K562 (cell line): ENCODE measurements around the gene SOST. TPM values are rescaled to one million over a fixed set of nuclear protein-coding genes. Genes with fewer than 3 reads are reported as not detected.

Source experiments
- ATAC-seq: fragments of 200-7000 bp; cut with Tn5 transposase; 3 replicates; pipeline ENCODE4 v1.9.1; 2020; ENCODE audit warnings: moderate library complexity
- BruUV-seq: library from RNA; stranded (reverse); fragments of 400-500 nt; replicated peaks from 2 replicates; lab custom pipeline; 2021; lab: Mats Ljungman, UMichigan
- CTCF ChIA-PET: fragments of 300-600 bp; formaldehyde crosslinking; extraction: SDS; loops from one replicate; lab custom pipeline; 2021; ENCODE audit warnings: low intra/inter-chr PET ratio; lab: Yijun Ruan, JAX
- POLR2A ChIA-PET: fragments of 300-600, 350-650 bp; sonication (Branson Sonifier 250); formaldehyde crosslinking; extraction: SDS; loops from one replicate; lab custom pipeline; 2021; ENCODE audit warnings: antibody characterized with exemption, inconsistent platforms; lab: Yijun Ruan, JAX
- DNase-seq, 4 experiments: peaks; one replicate each; pipeline versions ENCODE4 v3.0.0 to v3.0.0-alpha.2; 2011 to 2018; ENCODE audit warnings: low spot score in 3 of 4, mixed read lengths in 3 of 4; ENCODE audit errors: extremely low read depth in 1 of 4
- FAIRE-seq: peaks from 2 replicates; lab custom pipeline; 2011; peaks lifted over from hg19 to GRCh38; lab: Jason Lieb, UNC
- H2AFZ ChIP-seq: 2 replicates; pipeline ENCODE4 v1.6.0; 2011; ENCODE audit warnings: low read depth, low read length, control low read depth, inconsistent platforms
- H3K27ac ChIP-seq: fragments of 200-600 bp; 3 replicates; pipeline ENCODE4 v1.8.0; 2011; ENCODE audit warnings: low read depth, mild to moderate bottlenecking, control low read depth, inconsistent platforms, low read length, moderate library complexity, mixed read lengths; ENCODE audit errors: extremely low read depth
- H3K27me3 ChIP-seq, 2 experiments: fragments of 300-600 bp in 1 of 2; 2 replicates in 1 of 2; 3 replicates in 1 of 2; pipeline versions ENCODE4 v1.6.0 to v1.8.0; 2011; ENCODE audit warnings: inconsistent platforms in 2 of 2, low read length in 2 of 2, mild to moderate bottlenecking in 1 of 2, mixed read lengths in 1 of 2, moderate library complexity in 1 of 2; ENCODE audit not compliant: control insufficient read depth in 2 of 2, insufficient read depth in 2 of 2
- H3K36me3 ChIP-seq: fragments of 300-600 bp; 3 replicates; pipeline ENCODE4 v1.8.0; 2011; ENCODE audit warnings: mild to moderate bottlenecking, low read length, inconsistent platforms; ENCODE audit not compliant: control insufficient read depth, insufficient read depth
- H3K4me1 ChIP-seq, 2 experiments: fragments of 200-600 bp in 1 of 2; replicated peaks in 1 of 2; 2 replicates in 1 of 2; 3 replicates in 1 of 2; pipeline versions ENCODE4 v1.5.1 to v1.8.0; 2011; ENCODE audit warnings: inconsistent platforms in 2 of 2, low read length in 2 of 2, mild to moderate bottlenecking in 1 of 2, mixed read lengths in 1 of 2, moderate library complexity in 1 of 2; ENCODE audit not compliant: control insufficient read depth in 2 of 2, insufficient read depth in 2 of 2
- H3K4me2 ChIP-seq: 2 replicates; pipeline ENCODE4 v1.6.1; 2011; ENCODE audit warnings: low read length, control low read depth, inconsistent platforms, mixed read lengths; ENCODE audit not compliant: insufficient read depth
- H3K4me3 ChIP-seq: fragments of 200-600 bp; sonication (generic), shearing (Covaris generic); 2 replicates; pipeline ENCODE4 v1.5.1; 2016; ENCODE audit warnings: control low read depth, inconsistent platforms
- H3K79me2 ChIP-seq: fragments of 200-600 bp; 3 replicates; pipeline ENCODE4 v1.8.0; 2011; ENCODE audit warnings: low read length, inconsistent platforms; ENCODE audit not compliant: control insufficient read depth, insufficient read depth
- H3K9ac ChIP-seq, 2 experiments: 2 replicates each; pipeline versions ENCODE4 v1.6.0 to v1.6.1; 2011; ENCODE audit warnings: low read depth in 2 of 2, low read length in 2 of 2, control low read depth in 1 of 2, inconsistent platforms in 1 of 2, mild to moderate bottlenecking in 1 of 2, mixed read lengths in 1 of 2; ENCODE audit not compliant: insufficient read depth in 1 of 2
- H3K9me1 ChIP-seq: one replicate; pipeline ENCODE4 v1.6.0; 2011; ENCODE audit warnings: inconsistent platforms, mild to moderate bottlenecking, low read length, moderate library complexity; ENCODE audit not compliant: control insufficient read depth, insufficient read depth
- H3K9me3 ChIP-seq: replicated peaks from 2 replicates; pipeline ENCODE4 v1.5.1; 2011; ENCODE audit warnings: low read depth, low read length, inconsistent platforms; ENCODE audit not compliant: control insufficient read depth, insufficient read depth
- H4K20me1 ChIP-seq: replicated peaks from 2 replicates; pipeline ENCODE4 v1.6.1; 2011; ENCODE audit warnings: low read length, inconsistent platforms, mixed read lengths; ENCODE audit not compliant: control insufficient read depth, insufficient read depth
- ARID3B ChIP-seq: fragments of 250-450 bp; sonication (Bioruptor Pico); IDR thresholded peaks from 2 replicates; pipeline ENCODE4 v1.4.0; 2020; ENCODE audit warnings: borderline replicate concordance
- CEBPG ChIP-seq, 3 experiments: fragments of 200-800 bp in 1 of 3; sonication (Bioruptor generic) in 1 of 3; sonication (generic) in 1 of 3; formaldehyde crosslinking in 1 of 3; IDR thresholded peaks in 2 of 3; conservative IDR thresholded peaks in 1 of 3; 2 replicates each; pipeline versions ENCODE4 v1.6.1 to v1.8.0; 2016 to 2022; ENCODE audit warnings: missing compliant biosample characterization in 2 of 3, missing genetic modification characterization in 2 of 3, mild to moderate bottlenecking in 1 of 3, missing genetic modification reagents in 1 of 3
- ESRRB ChIP-seq: fragments of 250-450 bp; sonication (Bioruptor Pico); IDR thresholded peaks from 2 replicates; pipeline ENCODE4 v1.5.0; 2020; ENCODE audit warnings: mild to moderate bottlenecking, moderate library complexity, borderline replicate concordance
- HDAC1 ChIP-seq, 2 experiments: fragments of 450-650 bp; IDR thresholded peaks; 2 replicates each; pipeline ENCODE4 v1.6.1; 2016 to 2017; ENCODE audit warnings: inconsistent platforms in 1 of 2, mild to moderate bottlenecking in 1 of 2, moderate library complexity in 1 of 2
- HNRNPLL ChIP-seq: fragments of 200-400 bp; formaldehyde crosslinking; IDR thresholded peaks from 2 replicates; pipeline ENCODE4 v1.6.1; 2017; ENCODE audit warnings: low read length, low read depth, mild to moderate bottlenecking; ENCODE audit not compliant: poor library complexity, severe bottlenecking
- NR1H2 ChIP-seq: sonication (generic); formaldehyde crosslinking; IDR thresholded peaks from 2 replicates; pipeline ENCODE4 v1.4.0; 2020; ENCODE audit warnings: mild to moderate bottlenecking, missing genetic modification reagents
- PCBP1 ChIP-seq: fragments of 200-400 bp; formaldehyde crosslinking; IDR thresholded peaks from 2 replicates; pipeline ENCODE4 v1.6.1; 2018; ENCODE audit warnings: mild to moderate bottlenecking, low read depth, low read length; ENCODE audit not compliant: poor library complexity, severe bottlenecking
- PCBP2 ChIP-seq: fragments of 200-400 bp; formaldehyde crosslinking; IDR thresholded peaks from 2 replicates; pipeline ENCODE4 v1.6.1; 2018; ENCODE audit warnings: low read length, low read depth, mild to moderate bottlenecking, moderate library complexity; ENCODE audit not compliant: poor library complexity, severe bottlenecking
- RFX7 ChIP-seq: fragments of 250-450 bp; sonication (Bioruptor Pico); IDR thresholded peaks from 2 replicates; pipeline ENCODE4 v1.5.1; 2021; ENCODE audit warnings: mild to moderate bottlenecking
- TOE1 ChIP-seq, 2 experiments: fragments of 450-650 bp in 1 of 2; sonication (generic) in 1 of 2; formaldehyde crosslinking in 1 of 2; IDR thresholded peaks; 2 replicates each; pipeline versions ENCODE4 v1.7.1 to v1.8.0; 2016 to 2022; ENCODE audit warnings: borderline replicate concordance in 2 of 2, mild to moderate bottlenecking in 2 of 2, antibody characterized with exemption in 1 of 2, inconsistent platforms in 1 of 2, low read depth in 1 of 2, missing genetic modification reagents in 1 of 2, moderate library complexity in 1 of 2
- ZNF584 ChIP-seq: fragments of 200-800 bp; sonication (Bioruptor generic); IDR thresholded peaks from 2 replicates; pipeline ENCODE4 v1.6.1; 2016; ENCODE audit warnings: low read depth, mild to moderate bottlenecking, missing genetic modification characterization, missing compliant biosample characterization
- WGBS: fragments of 100-300 bp; shearing (Covaris generic); methylation state at CpG from one replicate; pipeline ENCODE4 v1.1.6; 2016; ENCODE audit warnings: low coverage, mixed read lengths; ENCODE audit not compliant: insufficient coverage; ENCODE audit errors: missing lambda C conversion rate; 5-methylcytosine and 5-hydroxymethylcytosine counted together
- in situ Hi-C: fragments of 300-500 bp; cut with MboI; formaldehyde crosslinking; loops from 4 replicates; pipeline ENCODE4 v1.15.0; 2018; ENCODE audit warnings: inconsistent platforms, mixed read lengths
- intact Hi-C: fragments of 100-400 bp; cut with micrococcal nuclease; formaldehyde crosslinking; loops from 2 replicates; pipeline ENCODE4 v1.14.2; 2022
- polyA plus RNA-seq, 8 experiments: library from polyadenylated mRNA; depleted of rRNA in 4 of 8; stranded (reverse) in 5 of 8; unstranded in 3 of 8; fragments of >200 nt; fragmentation: Nextera tagmentation in 2 of 8; fragmentation: Illumina TruSeq in 1 of 8; extraction: Ambion mirVana in 2 of 8; extraction: Trizol in 1 of 8; gene quantifications; 2 replicates each; pipeline versions ENCODE4 v1.2.1 to v1.2.3, GENCODE V29; 2011 to 2014; ENCODE audit warnings: inconsistent platforms in 1 of 8, missing spikeins in 1 of 8
- total RNA-seq, 7 experiments: library from RNA; depleted of rRNA in 6 of 7; stranded (reverse); fragments of >200 nt in 6 of 7; fragmentation: Illumina TruSeq in 2 of 7; extraction: Trizol in 2 of 7; gene quantifications; 2 replicates each; pipeline versions ENCODE4 v1.2.1 to v1.2.3, GENCODE V29; 2011 to 2021; ENCODE audit warnings: low replicate concordance in 1 of 7

Gene SOST
- total and polyA plus RNA-seq, 9 of the 15 experiments (the other 6 are each of a cell fraction or from before 2014, with no cell fraction given), result not detected

GRCh38 chr17:43736389-43736788 is 22.2 kb downstream of the SOST start:
- no peak for TF ChIP-seq ESRRB
- Histone ChIP-seq H3K9ac (no peak overlapping the region), H3K36me3 (no peaks in the 10 kb centered on the region), H3K27me3 (peaks cover 10 to 11% of the 10 kb centered on the region in 2 experiments), H4K20me1 (no peaks in the 10 kb centered on the region), H3K4me1 (no peaks in the 10 kb centered on the region; a peak in 1 of 5 replicates), H3K4me3 (no peak overlapping the region), H3K27ac (no peak overlapping the region), H3K9me3 (no peaks in the 10 kb centered on the region), H2AFZ (no peak overlapping the region), H3K9me1 (peaks cover 2% of the 10 kb centered on the region), H3K4me2 (no peak overlapping the region), H3K79me2 (no peaks in the 10 kb centered on the region)
- CTCF ChIA-PET, result no interaction called here
- POLR2A ChIA-PET, result interaction anchor here (1.0 kb wide), 1 partner anchor 21 kb away, joined by 5 read pairs; no protein-coding TSS in a partner anchor
- intact Hi-C loops, result no loop called here
- FAIRE-seq, result no peak
- no TSS peak for BruUV-seq
- no peak for ATAC-seq
- in situ Hi-C loops, result no loop called here
- no peak for DNase-seq
- 6% methylated on average over 2 of the region's 2 CpGs for WGBS

GRCh38 chr17:43734376-43734775 is 24.2 kb downstream of the SOST start:
- Histone ChIP-seq H3K4me3 (no peak overlapping the region), H3K9ac (no peak overlapping the region), H3K4me2 (no peak overlapping the region), H3K36me3 (no peaks in the 10 kb centered on the region), H3K27ac (no peak overlapping the region), H3K4me1 (no peaks in the 10 kb centered on the region), H2AFZ (no peak overlapping the region), H3K9me1 (peaks cover 2% of the 10 kb centered on the region), H3K79me2 (no peaks in the 10 kb centered on the region), H4K20me1 (no peaks in the 10 kb centered on the region), H3K9me3 (no peaks in the 10 kb centered on the region), H3K27me3 (peaks cover 7 to 10% of the 10 kb centered on the region in 2 experiments; a peak in 4 of 5 replicates)
- POLR2A ChIA-PET, result interaction anchor here (1.0 kb wide), 1 partner anchor 16 kb away, joined by 3 read pairs; no protein-coding TSS in a partner anchor
- no TSS peak for BruUV-seq
- 0% methylated on average over 5 of the region's 5 CpGs for WGBS
- FAIRE-seq, result no peak
- intact Hi-C loops, result no loop called here
- CTCF ChIA-PET, result no interaction called here
- DNase-seq, result no peak
- ATAC-seq, result no peak
- in situ Hi-C loops, result no loop called here
- no peak for TF ChIP-seq ARID3B
- TF ChIP-seq RFX7 (CRISPR knock-in tag), result no peak
- no peak for TF ChIP-seq PCBP1
- TF ChIP-seq ZNF584 (CRISPR knock-in tag), result no peak
- no peak for TF ChIP-seq PCBP2
- TF ChIP-seq HDAC1 (IDR thresholded peaks at IDR 0.05), result no peak
- no peak for TF ChIP-seq NR1H2 (CRISPR knock-in tag)
- TF ChIP-seq TOE1 (IDR thresholded peaks at IDR 0.05; ENCODE audit: borderline replicate concordance), result no peak
- TF ChIP-seq TOE1 (CRISPR knock-in tag; IDR thresholded peaks at IDR 0.05; ENCODE audit: borderline replicate concordance, low read depth), result no peak
- TF ChIP-seq CEBPG (CRISPR knock-in tag; IDR thresholded peaks at IDR 0.05), result no peak
- TF ChIP-seq CEBPG (tag; conservative IDR thresholded peaks at IDR 0.05 in 1 of 2, IDR thresholded peaks at IDR 0.05 in 1 of 2), result no peak
- TF ChIP-seq HNRNPLL, result no peak
